OCI-LY1 (cell line): ENCODE measurements around the gene TNIP3.

Experiments
- H2AFZ ChIP-seq: fragments of 200-600 bp; sonication (generic), shearing (Covaris generic); 2 replicates; pipeline ENCODE4 v1.6.0; 2014; ENCODE audit warnings: antibody characterized with exemption, mild to moderate bottlenecking, low read length
- H3F3A ChIP-seq: fragments of 200-600 bp; sonication (generic), shearing (Covaris generic); 2 replicates; pipeline ENCODE4 v1.6.0; 2014; ENCODE audit warnings: mild to moderate bottlenecking, antibody characterized with exemption, low read length, moderate library complexity; ENCODE audit not compliant: insufficient read depth
- H3K27ac ChIP-seq: fragments of 200-600 bp; sonication (generic); 2 replicates; pipeline ENCODE4 v1.5.1; 2014; ENCODE audit warnings: low read length, mixed run types, mild to moderate bottlenecking, low read depth; ENCODE audit not compliant: poor library complexity, severe bottlenecking
- H3K27me3 ChIP-seq: fragments of 200-600 bp; sonication (generic); 2 replicates; pipeline ENCODE4 v1.6.0; 2014; ENCODE audit warnings: antibody characterized with exemption, mild to moderate bottlenecking, low read length, moderate library complexity; ENCODE audit not compliant: insufficient read depth
- H3K36me3 ChIP-seq: fragments of 200-600 bp; sonication (generic); 2 replicates; pipeline ENCODE4 v1.6.1; 2014; ENCODE audit warnings: mild to moderate bottlenecking, antibody characterized with exemption, low read length, moderate library complexity, mixed read lengths; ENCODE audit not compliant: insufficient read depth
- H3K4me1 ChIP-seq: fragments of 200-600 bp; sonication (generic); 2 replicates; pipeline ENCODE4 v1.5.1; 2014; ENCODE audit warnings: mild to moderate bottlenecking, low read length, moderate library complexity; ENCODE audit not compliant: insufficient read depth, severe bottlenecking
- H3K4me2 ChIP-seq: fragments of 200-600 bp; sonication (generic), shearing (Covaris generic); 2 replicates; pipeline ENCODE4 v1.6.1; 2014; ENCODE audit warnings: low read length
- H3K4me3 ChIP-seq: fragments of 200-600 bp; sonication (generic); 2 replicates; pipeline ENCODE4 v1.5.1; 2014; ENCODE audit warnings: low read length, low read depth, mild to moderate bottlenecking, mixed read lengths; ENCODE audit not compliant: poor library complexity, severe bottlenecking
- H3K79me2 ChIP-seq: fragments of 200-600 bp; shearing (Covaris generic); 2 replicates; pipeline ENCODE4 v1.6.1; 2016; ENCODE audit warnings: mixed run types, low read length, mixed read lengths; ENCODE audit not compliant: insufficient read depth
- H3K9ac ChIP-seq: fragments of 200-600 bp; sonication (generic), shearing (Covaris generic); 2 replicates; pipeline ENCODE4 v1.6.1; 2014; ENCODE audit warnings: mild to moderate bottlenecking, low read length, mixed read lengths
- H3K9me2 ChIP-seq: fragments of 200-600 bp; sonication (generic), shearing (Covaris generic); 2 replicates; pipeline ENCODE4 v1.6.1; 2014; ENCODE audit warnings: low read depth, mild to moderate bottlenecking, low read length, mixed read lengths
- H3K9me3 ChIP-seq: fragments of 200-600 bp; shearing (Covaris generic); 2 replicates; pipeline ENCODE4 v1.6.1; 2014; ENCODE audit warnings: low read length, mixed read lengths
- H4K20me1 ChIP-seq: fragments of 200-600 bp; sonication (generic), shearing (Covaris generic); 2 replicates; pipeline ENCODE4 v1.6.0; 2016; ENCODE audit warnings: mild to moderate bottlenecking, low read length; ENCODE audit not compliant: insufficient read depth
- CTCF ChIP-seq: fragments of 200-600 bp; sonication (generic), shearing (Covaris generic); IDR thresholded peaks from 2 replicates; pipeline ENCODE4 v1.5.1; 2017; ENCODE audit warnings: mild to moderate bottlenecking, antibody characterized with exemption, low read length, moderate library complexity, mixed read lengths
- EZH2 ChIP-seq: fragments of 200-600 bp; sonication (generic), shearing (Covaris generic); IDR thresholded peaks from 2 replicates; pipeline ENCODE4 v1.8.0; 2017; ENCODE audit warnings: borderline replicate concordance, mixed run types, mild to moderate bottlenecking, antibody characterized with exemption, low read length, moderate library complexity, mixed read lengths

Gene TNIP3

GRCh38 chr4:121151942-121152341 is 12.2 kb downstream of the TNIP3 start:
- H4K20me1 ChIP-seq: no peaks in the 10 kb centered on the region
- H3K79me2 ChIP-seq: no peaks in the 10 kb centered on the region
- H3K27ac ChIP-seq: no peak overlapping the region
- no peaks in the 10 kb centered on the region for H3K4me1 ChIP-seq
- no peaks in the 10 kb centered on the region for H3K9me3 ChIP-seq
- no peak overlapping the region for H3K4me2 ChIP-seq
- no peak overlapping the region for H3K9ac ChIP-seq
- TF ChIP-seq CTCF (no peak), EZH2 (no peak)
- H3K4me3 ChIP-seq: no peak overlapping the region
- H3K9me2 ChIP-seq: no peaks in the 10 kb centered on the region
- H3K27me3 ChIP-seq: no peaks in the 10 kb centered on the region
- no peaks in the 10 kb centered on the region for H3K36me3 ChIP-seq
- no peak overlapping the region for H2AFZ ChIP-seq
- no peaks in the 10 kb centered on the region for H3F3A ChIP-seq

DNA sequence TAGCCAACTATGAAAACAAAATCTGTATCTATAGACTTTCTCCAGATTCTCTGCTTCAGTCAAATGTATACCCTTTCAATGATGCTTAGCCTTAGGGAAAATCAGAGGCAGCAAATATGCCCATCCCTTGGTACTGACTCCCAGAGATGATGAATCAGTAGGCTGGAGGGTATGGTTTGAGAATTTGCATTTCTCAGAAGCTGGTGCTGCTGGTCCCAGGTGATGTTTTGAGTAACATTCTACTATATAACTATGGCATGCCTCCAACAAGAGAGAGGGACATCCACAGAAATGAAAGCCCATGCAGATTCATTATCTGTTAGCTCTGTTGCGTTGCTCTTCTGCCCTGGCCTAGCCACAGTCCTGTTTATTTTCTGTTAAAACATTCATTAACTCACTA is 13.6 kb downstream of the TNIP3 start:
- Histone ChIP-seq H3K4me2 (no peak overlapping the region), H3F3A (no peaks in the 10 kb centered on the region), H3K79me2 (no peaks in the 10 kb centered on the region), H3K9me3 (no peaks in the 10 kb centered on the region), H2AFZ (no peak overlapping the region), H3K4me3 (no peak overlapping the region), H4K20me1 (no peaks in the 10 kb centered on the region), H3K27me3 (no peaks in the 10 kb centered on the region), H3K27ac (no peak overlapping the region), H3K4me1 (no peaks in the 10 kb centered on the region), H3K9me2 (no peaks in the 10 kb centered on the region), H3K9ac (no peak overlapping the region), H3K36me3 (no peaks in the 10 kb centered on the region)
- TF ChIP-seq CTCF (no peak), EZH2 (no peak)

DNA sequence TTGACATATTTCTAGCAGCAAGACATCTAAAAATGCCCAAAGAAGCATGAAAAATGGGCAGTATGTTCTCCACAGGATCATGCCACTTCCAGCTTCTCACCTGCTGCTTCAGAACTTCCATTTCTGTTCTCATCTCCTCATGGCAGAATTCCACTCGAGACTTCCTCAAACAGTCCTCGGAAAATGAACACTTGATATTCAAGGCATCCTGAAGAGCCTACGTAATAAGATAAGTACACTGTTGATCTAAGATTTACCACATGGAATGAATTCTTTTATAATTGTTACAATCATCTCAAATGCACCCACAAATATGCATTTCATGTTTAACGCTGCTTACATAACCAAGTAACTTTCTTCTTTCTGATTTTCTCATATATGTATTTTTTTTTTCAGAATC is 14.1 kb downstream of the TNIP3 start:
- H3K36me3 ChIP-seq: no peaks in the 10 kb centered on the region
- H2AFZ ChIP-seq: no peak overlapping the region
- H3F3A ChIP-seq: no peaks in the 10 kb centered on the region
- no peaks in the 10 kb centered on the region for H3K27me3 ChIP-seq
- H3K4me1 ChIP-seq: no peaks in the 10 kb centered on the region
- no peak overlapping the region for H3K4me3 ChIP-seq
- H3K79me2 ChIP-seq: no peaks in the 10 kb centered on the region
- H3K27ac ChIP-seq: no peak overlapping the region
- H4K20me1 ChIP-seq: no peaks in the 10 kb centered on the region
- no peaks in the 10 kb centered on the region for H3K9me3 ChIP-seq
- H3K4me2 ChIP-seq: no peak overlapping the region
- TF ChIP-seq EZH2 (no peak), CTCF (no peak)
- H3K9me2 ChIP-seq: no peaks in the 10 kb centered on the region
- H3K9ac ChIP-seq: no peak overlapping the region
